Stimulated activated CD8-positive, alpha-beta memory T cell treated with anti-CD3 and anti-CD28 coated beads, Interleukin-7, amount 100 ng/mL, for 1 hour (primary cell): ENCODE data around the gene CNOT6.
"Not testable (repeated sequence)": the region's sequence is repeated elsewhere in the genome, so short reads cannot be mapped to it uniquely, and the experiment has no call there.

ENCODE experiments used
- DNase-seq, 2 donors: peaks; one replicate each; pipeline ENCODE4 v3.0.0-alpha.2; 2020; ENCODE audit warnings: low read depth in 2 of 2

Gene CNOT6

DNA sequence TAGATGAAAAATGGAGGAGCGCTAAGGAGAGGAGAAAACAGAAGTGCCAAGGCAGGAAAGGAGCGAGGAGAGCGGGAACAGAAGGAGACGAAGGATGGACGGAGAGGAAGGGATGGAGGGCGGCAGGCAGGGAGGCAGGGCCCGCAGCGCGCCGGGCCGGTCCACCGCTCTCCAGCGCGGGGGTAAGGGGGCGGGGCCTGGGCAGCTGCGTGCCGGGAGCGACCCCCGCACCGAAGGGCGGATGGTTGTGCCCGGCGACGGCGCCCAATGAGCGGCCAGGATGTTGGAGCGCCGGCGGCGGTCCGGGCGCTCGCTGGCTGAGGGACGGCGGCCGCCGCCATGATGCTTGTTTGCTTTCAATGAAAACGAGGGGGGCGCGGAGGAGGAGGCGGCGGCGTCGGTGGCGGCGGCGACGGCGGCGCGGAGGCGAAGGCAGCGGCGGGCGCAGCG, at the start of gene CNOT6:
Gene CNOT6 (plus strand): TSS at position 320 of the 450 bp plus-strand sequence. CDS start 34,898 bp downstream, outside the sequence.
- DNase-seq, result peak; percentile 85 to 87

DNA sequence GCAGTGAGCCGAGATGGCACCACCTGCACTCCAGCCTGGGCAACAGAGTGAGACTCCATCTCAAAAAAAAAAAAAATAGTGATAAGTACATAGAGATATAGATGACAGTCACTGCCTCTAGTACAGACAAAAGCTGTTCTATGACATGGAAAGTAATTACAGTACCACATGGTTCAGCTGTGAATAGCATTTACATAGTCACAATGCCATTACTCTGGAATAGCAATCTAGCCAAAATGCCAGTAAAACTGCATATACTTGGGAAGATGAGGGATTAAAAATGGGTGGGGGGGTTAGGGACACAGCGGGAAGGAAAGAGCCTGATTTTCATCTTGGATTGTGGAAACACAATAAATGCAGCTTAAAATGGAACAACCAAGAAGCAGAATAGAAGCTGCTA, 39.4 kb upstream of the CNOT6 start:
- no peak for DNase-seq

DNA sequence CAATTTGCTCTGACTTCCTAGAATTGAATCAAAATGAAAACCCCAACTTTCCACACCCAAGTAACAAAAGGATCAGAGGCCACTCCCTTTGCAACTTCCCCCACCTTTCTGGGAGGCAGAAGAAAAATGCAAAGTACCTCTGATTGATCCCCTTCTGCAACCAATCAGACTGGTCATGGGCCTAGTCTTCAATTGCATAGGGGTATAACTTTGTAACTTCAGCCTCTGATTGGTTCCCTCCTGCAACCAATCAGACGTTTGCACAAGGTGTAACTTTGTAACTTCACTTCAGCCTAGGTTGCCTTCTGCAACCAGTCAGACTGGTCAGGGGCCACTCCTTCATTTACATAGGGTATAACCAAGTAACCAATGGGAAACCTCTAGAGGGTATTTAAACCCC, 38.3 kb upstream of the CNOT6 start:
- DNase-seq, result no peak

DNA sequence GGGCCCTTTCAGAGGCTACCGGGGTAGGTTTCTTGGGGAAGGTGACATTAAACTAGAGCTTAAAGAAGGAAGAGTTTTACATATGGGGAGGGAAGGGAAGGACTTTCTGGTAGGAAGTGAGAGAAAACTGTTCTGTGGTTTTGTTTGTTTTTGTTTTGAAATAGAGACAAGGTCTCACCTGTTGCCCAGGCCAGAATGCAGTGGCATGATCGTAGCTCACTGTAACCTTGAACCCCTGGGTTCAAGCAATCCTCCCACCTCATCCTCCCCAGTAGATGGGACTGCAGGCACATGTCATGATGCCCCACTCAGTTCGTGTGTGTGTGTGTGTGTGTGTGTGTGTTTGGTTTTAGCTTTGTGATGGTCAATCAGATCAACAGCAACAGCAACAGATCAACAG, 37.4 kb upstream of the CNOT6 start:
- no peak for DNase-seq

DNA sequence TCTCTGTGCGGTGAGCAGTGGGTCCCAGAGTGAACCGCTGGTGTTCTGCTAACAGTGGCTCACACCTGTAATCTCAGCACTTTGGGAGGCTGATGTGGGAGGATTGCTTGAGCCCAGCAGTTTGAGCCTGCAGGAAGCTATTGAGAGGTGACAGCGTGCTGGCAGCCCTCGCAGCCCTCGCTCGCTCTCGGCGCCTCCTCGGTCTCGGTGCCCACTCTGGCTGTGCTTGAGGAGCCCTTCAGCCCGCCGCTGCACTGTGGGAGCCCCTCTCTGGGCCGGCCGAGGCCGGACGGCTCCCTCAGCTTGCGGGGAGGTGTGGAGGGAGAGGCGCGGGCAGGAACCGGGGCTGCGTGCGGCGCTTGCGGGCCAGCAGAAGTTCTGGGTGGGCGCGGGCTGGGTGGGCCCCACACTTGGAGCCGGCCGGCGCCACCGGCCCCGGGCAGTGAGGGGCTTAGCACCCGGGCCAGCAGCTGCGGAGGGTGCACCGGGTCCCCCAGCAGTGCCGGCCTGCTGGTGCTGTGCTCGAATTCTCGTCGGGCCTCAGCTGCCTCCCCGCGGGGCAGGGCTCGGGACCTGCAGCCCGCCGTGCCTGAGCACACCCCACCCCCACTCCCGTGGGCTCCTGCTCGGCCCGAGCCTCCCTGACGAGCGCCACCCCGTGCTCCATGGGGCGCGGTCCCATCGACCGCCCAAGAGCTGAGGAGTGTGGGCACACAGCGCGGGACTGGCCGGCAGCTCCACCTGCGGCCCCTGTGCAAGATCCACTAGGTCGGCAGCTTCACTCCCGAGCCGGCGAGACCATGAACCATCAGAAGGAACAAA, 35.1 kb upstream of the CNOT6 start:
- DNase-seq, result not testable (repeated sequence)

DNA sequence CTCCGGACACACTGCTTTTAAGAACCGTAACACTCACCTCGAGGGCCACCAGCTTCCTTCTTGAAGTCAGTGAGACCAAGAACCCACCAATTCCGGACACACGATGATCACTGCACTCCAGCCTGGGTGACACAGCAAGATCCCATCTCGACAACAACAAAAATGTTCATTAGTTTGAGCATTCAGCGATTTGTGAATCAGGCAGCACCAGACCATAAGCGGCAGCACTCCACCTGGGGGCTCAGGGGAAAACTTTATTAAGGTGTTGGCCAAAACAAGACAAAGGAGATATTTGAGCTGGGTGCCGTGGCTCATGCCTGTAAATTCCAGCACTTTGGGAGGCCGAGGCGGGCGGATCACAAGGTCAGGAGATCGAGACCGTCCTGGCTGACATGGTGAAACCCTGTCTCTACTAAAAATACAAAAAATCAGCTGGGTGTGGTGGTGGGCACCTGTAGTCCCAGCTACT, 34.5 kb upstream of the CNOT6 start:
- DNase-seq, result not testable (repeated sequence)

DNA sequence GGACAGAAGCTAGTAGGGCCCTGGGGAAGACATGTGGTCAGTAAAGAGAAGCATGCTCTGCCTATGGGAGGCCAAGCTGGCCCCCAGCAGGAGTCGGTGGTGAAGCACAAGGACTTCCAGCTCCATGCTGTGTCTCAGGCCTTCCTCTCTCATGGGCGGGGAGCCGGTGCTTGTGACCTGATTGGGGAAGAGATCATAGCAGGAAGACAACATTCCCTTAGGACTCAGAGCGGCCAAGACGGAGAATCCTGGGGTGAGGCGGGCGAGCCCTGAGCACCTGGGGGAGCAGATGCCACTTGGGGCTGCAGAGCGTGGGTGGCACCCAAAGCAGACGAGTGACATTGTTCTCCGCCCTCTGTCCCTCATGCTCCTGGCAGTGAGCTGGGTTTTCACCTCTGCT, 33.3 kb upstream of the CNOT6 start:
- no peak for DNase-seq

DNA sequence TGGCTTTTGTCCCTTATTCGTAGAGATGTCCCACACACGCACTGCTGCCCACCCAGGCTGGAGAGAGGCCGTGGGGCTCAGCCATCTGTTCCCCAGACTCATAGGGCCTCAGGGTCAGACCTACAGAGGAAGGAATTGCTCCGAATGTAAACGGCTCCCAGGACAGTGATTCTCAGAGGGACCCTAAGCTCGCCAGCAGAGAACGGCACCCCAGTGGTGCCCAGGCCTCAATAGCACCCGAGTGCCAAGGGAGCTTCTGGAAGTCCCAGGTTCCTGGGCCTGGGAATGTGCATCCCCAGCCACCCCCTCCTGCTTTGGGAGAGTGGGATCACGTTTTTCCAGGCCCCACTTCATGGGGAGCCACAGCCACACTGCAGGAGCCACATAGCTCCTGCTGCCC, 32.9 kb upstream of the CNOT6 start:
- no peak for DNase-seq

DNA sequence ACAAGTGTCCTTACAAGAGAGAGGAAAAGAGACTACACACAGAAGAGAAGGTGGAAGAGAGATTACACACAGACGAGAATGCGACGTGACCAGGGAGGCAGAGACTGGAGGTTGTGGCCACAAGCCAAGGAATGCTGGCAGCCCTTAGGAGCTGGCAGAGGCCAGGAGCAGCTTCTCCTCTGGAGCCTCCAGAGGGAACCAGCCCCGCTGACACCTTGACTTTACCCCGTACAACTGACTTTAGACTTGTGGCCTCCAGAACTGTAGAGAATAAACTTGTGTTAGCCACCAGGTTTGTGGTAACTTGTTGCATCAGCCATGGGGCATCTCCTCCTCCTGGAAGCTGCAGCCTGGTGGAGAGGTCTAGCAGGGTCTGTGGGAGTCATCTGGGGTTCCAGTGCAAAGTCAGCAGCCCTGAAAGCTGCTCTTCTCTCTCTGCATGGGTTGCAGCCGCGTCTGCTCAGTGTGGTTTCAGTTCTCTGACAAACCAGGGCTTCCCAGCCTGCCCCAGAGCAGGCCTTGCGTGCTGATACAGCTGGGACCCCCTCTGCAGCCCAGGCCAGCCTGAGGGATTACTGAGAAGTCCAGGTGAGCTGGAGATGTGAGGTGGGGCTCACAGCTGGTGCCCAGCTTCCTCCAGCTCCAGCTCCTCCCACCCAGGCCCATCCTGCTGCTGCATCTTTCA, 30.8 kb upstream of the CNOT6 start:
- DNase-seq, result no peak

DNA sequence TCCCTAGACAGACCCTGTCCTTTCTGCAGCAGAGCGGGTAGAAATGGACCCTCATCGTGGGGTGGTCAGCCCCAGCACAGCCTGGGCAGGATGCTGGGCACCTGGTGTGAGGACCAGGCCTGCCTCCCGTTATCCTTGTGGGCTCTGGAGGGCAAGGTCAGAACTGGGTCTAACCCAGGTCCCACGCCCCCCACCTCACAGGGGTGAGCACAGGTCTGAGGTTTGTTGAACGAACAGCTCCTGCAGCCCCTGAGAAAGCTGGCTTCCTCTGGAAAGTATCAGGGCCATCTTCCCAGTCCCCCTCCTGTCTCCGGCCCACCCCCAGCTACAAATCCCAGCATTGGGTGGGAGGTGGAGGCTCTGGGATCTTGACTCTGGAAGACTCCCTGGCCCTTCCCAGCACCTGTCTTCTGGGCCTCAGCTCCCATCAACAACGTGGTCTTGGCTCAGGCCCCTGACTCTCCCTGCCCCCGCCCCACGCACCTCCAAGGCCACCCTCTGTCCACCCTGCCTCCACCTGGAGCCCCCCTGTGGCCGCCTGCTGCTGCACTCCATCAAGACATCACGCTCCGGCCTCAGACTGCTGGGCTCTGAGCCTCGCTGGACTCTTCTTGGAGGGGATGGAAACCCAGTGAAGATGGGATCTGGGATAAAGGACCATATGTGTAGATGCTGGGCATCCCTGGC, 30.1 kb upstream of the CNOT6 start:
- DNase-seq, result no peak

DNA sequence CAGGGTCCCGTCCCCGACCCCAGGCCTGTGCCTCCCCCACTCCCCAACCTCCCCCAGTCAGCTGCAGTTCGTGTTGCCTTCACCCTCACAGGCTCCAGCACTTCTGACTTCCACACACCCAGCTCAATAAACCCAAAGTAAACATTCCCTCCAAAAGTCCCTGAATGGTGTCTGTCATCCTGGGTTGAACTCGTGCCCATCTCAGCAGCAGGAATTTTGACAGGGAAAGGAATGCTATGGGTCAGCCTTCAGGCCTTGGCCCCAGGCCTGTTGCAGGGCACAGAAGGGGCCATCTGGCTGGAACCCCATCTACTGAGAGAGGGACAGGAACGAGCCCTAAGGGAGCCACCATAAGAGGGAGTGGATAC, 29.6 kb upstream of the CNOT6 start:
- no peak for DNase-seq

DNA sequence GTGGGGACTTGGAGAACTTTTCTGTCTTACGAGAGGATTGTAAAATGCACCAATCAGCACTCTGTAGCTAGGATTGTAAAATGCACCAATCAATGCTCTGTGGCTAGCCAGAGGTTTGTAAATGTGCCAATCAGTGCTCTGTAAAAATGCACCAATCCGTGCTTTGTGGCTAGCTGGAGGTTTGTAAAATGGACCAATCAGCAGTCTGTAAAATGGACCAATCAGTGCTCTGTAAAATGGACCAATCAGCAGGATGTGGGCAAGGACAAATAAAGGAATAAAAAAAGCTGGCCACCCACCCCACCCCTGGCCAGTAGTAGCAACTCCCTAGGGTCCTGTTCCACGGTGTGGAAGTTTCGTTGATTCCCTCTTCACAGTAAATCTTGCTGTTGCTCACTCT, 29.1 kb upstream of the CNOT6 start:
- DNase-seq, result not testable (repeated sequence)

DNA sequence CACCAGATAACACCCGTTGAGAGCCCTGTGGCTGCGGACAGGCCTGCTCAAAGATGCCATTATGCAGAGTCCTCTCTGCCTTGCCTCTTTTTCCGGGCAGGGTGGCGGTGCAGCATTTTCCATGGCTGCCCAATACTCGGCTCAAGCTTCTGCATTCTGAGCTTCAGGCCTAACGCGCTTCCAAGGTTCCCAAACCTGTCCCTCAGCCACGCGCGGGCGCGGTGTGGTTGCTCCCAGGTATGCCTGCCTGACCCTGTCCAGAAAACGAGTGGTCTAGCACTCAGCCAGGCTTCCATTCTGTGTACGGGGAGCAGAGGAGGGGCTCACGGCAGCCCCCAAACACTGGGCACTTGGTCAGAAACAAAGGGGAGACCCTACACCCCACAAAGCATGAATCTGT, 27.9 kb upstream of the CNOT6 start:
- no peak for DNase-seq

DNA sequence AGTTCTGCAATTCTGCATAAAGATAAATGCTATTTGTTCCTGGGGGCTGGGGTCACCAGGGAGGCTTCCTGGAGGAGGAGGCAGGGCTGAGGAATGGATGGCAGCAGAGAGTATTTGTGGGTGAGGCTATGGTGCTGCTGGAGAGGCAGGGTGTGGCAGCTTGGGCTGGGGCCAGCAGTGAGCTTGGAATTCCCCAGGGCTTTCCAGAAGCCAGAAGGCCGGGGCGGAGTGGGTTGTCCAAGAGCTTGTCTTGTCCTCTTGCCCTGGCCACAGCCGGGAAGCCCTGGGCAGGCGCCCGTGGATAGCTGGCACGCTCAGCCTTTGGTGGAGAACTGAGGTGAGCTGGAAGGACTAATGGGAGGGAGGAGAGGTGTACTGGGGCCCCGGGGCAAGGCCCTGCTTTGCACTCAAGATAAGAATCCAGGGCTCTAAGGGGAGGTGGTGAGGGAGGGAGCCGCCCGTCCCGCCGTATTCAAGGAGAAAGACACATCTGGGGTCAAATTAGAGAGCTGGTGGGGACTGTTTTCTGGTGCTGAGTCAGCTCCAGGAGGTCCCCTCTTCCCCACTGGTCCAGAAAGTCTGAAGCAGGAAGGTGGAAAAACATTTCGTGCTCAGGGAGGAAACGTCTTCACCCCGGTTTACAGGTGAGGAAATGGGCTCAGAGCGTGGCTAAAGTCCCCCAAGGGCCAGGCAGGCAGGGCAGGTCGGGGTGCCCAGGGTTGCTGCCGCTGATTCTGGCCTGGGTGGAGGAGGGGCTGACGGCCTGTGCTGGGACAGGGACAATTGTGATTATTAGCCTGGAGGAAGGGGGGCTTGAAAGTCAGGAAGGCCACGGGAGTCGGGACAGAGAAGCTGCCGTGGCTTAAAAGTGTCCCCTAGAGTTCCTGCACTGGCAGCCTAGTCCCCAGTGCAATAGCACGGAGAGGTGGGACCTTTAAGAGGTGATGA, 26.9 kb upstream of the CNOT6 start:
- DNase-seq, result no peak

DNA sequence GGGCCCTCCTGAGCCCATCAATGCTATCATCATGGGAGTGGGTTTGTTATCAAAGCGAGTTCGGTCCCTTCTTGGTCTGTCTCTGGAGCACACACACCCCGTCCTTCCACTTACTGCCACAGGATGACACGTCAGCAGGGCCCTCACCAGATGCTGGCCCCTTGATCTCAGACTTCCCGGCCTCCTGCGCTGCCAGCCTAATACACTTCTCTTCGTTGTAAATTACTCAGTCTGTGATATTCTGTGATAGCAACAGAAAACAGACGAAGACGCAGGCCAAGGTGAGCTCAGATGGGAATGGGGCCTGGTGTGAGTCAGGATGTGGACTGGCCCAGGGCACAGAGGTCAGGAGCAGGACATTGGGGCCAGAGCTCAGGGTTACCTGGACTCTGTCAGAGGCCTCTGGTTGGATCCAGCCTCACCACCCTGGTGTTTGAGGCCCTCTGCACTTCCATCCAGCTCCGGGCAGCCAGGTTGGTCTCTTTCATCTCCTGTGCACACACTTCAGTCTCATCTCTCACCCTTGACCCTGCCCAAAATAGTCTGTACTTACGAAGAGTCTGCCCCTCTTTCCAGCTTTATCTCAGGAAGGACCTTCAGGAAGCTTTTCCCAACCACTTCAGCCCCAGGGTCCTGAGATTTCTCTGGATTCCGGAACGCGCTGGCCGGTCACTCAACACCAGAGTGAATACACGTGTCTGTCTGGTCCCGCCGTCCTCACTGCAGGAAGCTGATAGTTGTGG, 26.0 kb upstream of the CNOT6 start:
- no peak for DNase-seq

DNA sequence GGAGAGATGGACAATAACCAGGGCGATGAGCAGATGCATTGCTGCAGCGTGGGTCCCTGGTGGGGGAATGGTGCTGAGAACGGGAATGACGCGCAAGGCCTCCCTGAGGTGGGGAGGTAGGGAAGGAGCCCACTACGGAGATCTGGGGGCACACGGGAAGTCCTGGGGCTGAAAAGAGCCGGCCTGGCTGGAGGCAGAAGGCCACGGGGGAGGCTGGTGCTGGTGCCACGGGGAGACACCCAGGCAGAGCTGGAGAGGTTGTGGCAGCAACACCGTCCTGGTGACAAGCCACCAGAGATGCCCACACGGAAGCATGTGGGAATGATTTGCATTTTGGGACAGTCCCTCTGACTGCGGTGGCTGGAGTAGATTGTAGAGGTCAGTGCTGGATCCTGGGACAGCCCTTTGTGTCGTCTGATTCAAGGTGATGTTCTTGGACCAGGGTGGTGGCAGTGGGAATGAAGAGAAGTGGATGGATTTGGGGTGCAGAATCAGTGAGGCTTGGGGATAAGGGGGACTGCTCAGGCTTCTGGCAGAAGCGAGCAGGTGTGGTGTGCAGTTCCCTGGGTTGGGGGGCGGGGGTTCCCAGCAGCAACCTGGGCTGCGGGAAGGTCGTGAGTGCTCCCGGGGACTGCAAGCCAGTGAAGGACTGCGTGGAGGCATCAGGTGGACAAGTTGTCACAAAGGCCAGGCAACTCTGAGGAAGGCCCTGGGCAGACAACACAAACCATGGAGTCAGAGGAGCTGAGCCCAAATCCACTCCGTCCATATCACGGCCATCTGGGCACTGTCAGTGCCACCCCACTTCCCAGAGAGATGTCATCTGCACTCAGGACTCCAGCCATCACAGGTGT, 25.2 kb upstream of the CNOT6 start:
- no peak for DNase-seq

DNA sequence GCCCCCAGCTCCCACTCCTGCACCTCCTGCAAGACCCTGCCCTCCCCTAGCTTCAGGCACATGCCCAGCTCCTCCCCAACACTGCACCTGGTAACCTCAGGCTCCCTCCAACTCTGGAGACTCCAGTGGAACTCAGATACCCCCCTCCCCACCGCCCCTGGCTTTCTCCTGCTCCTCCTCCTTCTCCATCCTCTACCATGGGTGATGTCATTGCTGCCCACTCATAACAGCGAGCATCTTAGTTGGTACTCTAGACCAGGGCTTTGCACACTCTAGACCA, 24.7 kb upstream of the CNOT6 start:
- no peak for DNase-seq

DNA sequence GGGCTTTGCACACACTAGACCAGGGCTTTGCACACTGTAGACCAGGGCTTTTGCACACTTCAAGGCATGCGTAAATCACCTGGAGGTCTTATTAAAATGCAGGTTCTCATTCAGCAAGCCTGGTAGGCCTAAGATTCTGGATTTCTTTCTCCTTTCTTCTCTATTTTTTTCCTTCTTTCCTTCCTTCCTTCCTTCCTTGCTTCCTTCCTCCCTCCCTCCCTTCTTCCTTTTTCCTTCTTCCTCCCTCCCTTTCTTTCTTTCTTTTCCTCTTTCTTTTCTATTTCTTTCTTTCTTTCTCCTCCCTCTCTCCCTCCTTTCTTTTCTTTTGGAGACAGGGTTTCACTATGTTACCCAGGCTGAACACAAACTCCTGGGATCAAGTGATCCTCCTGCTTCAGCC, 24.3 kb upstream of the CNOT6 start:
- DNase-seq, result no peak

DNA sequence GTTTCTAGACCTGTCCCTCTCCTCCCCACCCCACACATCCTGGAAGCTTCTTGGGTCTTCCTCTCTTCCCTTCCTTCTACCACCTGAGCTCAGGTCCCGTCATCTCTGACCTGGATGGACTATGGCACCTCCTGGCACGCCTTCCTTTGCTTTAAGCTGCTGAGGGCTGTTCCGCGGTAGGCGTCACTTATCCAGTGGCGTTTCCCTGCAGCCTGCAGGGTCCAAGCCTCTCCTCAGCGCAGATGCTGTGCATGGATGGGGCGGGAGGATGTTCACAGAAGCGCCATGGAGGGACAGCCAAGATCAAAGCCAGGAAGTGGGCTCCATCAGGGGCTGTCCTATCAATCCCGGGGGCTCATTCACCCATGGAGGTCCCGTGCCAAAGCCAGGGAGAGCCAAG, 23.8 kb upstream of the CNOT6 start:
- DNase-seq, result no peak

DNA sequence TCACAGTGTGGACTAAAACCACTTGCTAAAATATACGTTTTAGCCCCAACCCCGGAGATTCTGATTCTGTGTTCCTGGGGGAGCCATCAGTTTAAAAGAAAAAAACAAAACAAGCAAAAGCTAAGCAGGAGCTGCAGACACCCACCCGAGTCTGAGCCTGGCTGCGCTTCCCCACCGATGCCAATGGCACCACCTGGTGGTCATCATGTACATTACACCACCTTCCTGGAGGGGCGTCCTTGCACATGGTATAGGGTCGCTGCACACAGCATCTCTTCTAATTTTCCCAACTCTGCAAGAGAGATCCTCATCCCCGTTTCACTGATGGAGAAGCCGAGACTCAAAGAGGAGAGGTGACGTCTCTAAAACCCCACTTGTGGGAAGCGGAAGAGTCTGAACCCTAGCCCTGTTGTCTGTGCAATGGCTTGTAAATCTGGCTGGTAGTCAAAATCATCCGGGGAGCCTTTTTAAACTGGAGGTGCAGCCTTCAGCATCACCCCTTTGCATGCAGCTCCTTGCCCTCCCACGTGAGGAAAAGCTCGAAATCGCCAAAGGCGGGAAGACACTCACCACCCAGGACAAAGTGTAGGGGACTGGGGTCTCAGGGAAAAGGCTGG, 23.1 kb upstream of the CNOT6 start:
- peak; percentile 23 to 29 for DNase-seq
